ENCODE measurements around the gene CYTH1.
"Not testable (repeated sequence)": the region's sequence is repeated elsewhere in the genome, so short reads cannot be mapped to it uniquely, and the experiment has no call there.

CYTH1 gene

DNA sequence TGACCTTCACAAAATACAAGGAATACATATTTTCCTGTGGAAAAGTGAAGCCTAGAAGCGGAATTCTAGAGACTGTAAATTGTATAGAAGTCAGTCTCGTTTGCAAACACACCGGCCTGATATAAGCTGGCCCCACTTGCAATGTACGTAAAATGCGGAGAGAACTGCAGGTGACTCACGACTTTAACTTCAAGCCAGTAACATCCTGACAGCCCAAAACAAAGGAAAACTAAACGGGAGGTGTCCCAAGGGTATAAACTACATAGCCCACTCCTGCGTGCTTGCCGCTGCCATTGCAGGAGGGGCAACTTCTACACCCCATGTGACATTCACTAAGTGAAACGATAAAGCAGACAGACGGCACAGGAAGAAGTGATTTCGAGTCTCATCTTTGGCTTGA, 101.6 kb downstream of the CYTH1 start:
- no peak for DNase-seq

DNA sequence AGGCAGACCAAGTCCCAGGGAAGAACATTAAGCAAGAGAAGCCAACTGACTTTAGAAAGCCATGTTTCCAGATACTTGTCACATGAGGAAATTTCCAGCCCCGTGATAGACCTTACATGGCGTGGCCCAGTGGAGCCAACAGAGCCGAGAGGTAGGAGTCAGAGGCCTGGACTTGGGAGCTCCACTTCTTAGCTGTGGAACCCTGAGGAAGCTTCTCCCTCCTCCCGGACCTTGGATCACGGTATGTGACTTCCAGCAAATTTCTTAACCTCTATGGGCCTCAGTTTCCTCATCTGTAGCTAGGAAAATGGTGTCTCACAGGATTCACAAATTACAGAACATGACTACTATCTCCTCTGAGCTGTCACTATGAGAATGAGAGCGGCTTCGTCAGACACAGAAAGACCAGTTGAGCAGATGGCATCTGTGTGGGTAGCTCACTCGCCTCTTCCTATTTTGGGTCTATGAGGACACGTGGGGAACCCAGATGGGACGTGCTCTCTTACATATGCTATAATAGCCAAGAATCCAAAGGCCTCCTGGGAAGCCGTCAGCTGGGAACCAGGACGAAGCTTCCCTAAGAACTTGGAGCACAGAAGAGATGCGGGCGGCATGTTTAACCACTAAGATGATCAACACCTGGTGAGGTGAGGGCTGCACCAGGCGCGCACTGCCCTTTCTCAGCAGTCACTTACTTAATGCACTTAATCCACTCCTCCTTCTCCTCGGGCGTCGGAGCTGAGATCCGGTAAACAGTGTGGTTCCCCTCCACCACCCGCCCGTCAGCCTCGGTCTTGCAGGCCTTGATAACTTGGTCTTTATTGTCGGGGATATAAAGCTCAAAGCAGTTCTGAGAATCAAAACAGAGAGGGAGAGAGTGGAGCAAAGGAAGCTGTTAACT, 102.3 kb downstream of the CYTH1 start:
- DNase-seq: no peak

DNA sequence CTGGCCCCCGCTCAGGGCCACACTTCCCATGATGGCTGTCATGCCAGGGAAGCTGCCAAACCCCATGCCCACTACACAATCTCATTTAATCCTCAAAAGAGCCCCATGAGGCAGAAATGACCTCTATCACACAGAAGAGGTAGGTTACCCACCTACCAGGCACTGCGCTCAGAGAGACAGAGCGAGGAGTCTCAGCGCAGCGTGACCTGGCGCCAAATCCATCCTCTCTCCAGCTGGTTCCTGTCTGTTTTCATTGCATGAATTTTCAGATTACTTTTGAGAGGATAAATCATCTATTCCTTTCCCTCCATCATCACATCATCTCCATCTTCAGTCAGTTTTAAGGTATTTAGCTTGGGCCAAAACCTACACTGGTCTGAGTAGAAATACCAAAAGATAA, 103.4 kb downstream of the CYTH1 start:
- DNase-seq: no peak

DNA sequence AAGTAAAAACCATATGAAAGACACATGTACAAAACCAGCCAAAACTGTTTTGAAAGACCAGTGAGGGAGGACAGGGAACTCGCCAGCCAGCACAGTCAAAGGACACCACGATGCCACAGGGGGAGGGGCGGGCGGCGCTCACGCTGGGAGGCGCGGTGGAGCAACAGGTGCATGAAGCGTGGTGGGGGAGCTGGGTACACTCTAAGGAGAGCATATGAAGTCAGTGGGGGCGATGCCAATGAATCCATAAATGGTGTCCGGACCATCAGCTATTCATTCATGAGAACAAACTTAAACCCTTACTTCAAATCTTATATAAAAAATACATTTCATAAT, 103.9 kb downstream of the CYTH1 start:
- DNase-seq: no peak

DNA sequence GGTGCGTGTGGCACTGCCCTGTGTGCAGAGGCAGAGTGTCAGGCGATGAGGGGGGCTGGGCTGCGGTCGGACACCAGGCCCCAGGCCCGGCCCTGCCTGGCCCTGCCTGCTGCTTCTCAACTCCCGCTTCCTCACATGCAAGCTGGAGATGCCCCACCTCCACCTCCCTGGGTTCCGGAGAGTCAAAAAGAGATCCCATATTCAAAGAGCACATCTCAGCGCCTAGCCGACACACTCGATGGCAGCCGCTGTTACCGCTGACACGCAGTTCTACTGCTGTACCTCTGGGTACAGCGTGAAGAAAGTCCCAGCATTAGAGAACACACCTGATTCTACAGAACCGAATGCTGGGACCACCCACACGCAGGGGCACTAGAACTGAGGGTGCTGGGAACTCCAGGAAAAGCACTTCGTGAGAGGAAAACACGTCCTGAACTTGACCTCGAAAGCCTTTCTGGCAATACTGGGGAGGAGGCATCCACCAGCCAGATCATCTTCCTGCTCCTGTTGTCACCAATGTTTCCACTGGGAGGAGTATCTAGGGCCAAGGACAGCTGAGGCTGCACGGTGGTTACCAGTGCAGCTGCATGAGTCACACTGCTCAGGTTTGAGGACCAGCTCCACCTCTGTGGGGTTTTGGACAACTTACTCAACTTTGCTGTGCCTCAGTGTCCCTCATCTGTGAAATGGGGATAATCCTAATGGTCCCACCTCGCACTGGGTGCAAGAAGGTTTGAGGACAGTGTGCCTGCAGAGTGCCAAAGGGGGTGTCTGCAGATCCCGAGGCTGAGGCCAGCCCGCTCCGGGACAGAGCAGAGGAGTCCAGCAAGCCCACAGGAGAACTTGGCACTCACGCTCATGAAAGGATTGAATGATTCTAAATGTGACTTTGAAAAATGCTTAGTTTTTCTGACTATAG, 104.5 kb downstream of the CYTH1 start:
- DNase-seq: no peak

DNA sequence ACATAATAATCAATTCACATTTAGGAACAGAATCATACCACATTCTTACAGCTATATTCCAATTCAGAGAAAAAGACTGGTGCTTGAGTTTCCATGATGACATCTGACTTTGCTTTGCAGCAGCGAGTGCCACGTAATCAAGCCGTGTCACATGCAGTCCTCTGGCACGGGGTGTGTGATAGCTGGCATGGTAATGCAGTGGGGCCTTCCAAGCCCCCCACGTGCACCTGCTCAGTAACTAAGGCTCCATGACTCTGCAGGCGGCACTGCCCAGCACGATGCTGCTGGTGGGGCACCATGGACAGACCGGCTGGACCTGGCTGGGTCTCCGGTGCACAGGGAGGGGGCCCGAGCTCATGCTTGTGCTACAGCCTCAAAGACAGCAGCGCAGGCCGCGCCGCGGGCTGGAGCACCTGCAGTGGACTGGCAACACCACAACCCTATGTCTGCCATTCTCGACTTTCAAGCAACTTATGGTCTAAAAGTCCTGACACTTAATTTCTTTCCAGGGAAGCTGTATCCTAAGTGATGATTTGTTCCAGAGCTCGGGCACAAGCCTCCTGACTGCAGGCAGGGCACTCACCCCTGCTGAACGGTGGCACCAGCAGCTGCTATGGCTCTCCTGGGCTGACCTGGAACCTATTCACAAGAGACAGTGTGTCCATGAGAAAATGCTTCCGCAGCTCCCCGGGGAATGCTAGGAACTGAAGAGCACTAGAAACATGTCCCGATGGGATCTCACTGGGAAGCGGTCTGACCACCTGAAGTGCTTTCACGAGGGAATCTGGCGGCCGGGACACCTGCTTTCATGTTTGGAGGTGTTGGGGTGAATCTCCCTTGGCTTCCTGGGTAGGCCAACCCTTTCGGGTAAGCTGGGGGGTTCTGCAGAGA, 105.4 kb downstream of the CYTH1 start:
- DNase-seq: no peak

DNA sequence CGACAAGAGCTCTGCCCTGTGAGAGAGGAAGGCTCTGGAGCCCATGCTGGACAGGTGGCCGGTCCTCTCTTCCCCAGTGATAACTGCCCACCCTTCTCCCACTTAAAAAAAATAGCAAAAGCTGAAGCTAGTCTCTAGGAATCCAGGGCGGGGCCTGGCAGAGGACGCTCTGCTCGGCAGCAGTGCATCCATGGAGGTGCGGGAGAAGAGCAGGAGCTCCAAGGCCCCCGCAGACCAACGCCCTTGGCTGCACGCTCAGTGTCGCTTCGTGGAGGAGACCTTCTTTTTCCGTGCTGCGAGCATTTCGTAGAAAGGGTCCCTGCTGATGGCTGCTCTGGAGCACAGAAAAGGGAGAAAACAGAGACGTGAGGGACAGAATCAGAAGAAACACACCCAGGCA, 106.2 kb downstream of the CYTH1 start:
- DNase-seq: no peak

DNA sequence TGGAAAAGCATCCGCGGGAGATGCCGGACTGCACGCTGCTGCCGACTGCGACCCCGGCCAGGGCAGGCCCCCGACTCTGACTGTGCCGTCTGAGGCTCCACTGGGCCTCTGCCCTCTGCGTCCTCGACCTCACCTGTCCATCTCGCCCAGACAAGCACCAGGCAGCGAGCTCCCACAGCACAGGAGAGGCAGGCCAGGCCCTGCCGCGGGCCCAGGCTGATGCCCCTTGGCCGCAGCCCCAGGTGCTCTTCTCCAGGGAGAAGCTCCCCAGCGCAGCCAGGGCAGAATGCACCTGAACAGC, 106.8 kb downstream of the CYTH1 start:
- no peak for DNase-seq

DNA sequence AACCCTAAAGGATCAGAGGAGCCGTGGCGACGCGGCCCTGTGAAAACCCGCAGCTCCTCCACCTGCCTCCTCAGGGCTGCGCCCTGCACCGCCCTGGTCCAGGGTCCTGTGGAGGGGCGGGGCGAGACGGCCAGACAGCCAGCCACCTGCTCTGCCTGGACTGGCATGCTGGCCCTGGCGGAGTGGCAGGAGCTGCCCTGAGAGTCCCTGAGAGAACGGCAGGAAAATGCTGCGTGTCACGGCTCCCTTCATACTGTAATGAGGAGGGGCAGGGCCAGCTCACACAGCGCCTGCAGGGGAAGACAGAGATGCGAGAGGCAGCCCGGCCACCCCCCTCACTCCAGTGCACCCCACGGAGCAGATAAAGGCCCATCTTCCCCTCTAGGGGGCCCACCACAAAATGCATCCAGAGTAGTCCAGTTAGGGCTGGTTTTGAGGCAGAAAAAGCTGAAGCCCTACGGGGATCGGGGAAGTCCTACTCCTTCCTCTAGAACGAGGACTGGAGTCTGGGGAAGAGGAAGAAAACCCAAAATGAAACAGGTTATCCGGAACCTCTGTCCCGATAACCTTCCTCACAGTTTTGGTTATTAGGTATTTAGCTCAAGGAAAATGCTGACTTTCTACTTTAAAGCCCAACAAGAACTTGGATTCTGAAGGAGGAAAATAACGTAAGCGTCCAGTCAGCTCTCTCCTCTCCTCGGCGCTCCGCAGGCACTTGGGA, 107.3 kb downstream of the CYTH1 start:
- DNase-seq: no peak

DNA sequence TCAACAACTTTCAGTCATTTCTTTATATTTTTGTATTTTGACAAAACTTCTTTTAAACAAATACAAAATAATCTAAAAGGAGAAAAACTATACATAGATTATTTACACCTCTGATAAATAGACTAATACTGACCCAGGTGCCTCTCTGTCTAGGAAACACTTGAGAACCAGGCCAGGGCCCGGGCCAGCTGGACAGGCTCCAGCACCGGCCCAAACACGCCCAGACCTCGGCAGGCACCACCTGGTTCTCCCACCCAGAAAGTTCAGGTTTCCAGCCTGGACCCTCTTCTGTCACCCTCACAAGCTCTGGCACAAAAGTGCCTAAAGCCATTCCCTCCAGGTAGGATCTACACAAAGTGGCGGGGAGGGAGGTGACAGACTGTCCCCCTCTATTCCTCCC, 107.9 kb downstream of the CYTH1 start:
- DNase-seq: no peak

DNA sequence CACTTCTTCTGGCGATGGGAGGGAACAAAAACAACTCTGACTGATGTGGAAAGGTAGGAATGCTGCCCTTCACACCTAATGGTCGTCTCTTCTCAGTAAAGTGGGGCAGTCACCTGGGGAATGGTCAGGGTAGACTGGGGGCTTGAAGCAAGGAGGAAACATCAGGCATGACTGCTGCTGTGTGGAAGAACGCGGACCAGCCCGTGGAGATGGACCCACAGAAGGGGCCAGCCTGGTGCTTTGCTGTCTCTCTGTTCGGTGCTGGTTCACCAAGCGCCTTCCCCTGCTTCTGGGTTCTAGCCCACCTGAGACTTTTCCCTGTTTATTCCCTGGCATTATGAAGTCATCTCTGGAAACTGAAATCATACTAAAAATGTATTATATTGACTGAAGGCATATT, 108.7 kb downstream of the CYTH1 start:
- DNase-seq: no peak

DNA sequence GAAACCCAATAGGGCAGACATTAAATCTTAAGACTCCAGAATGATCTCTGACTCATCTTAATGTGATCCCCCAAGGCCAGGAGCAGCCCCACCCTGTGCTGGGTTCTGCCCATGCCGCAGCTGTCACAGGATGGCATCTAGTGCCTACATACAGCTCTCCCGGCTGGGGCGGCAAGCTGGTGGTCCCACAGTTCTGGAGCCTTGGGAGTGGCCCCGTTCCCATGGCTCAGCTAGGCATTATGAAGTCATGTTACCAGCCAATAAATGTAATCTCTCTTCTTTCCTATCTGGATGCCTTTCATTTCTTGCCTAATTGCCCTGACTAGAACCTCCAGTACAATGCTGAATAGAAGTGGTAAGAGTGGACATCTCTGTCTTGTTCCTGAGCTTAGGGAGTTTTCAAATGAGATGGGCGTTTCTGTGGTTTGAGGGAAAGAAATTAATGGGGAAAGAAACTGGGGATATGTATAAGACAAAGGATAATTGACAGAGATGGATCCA, 109.2 kb downstream of the CYTH1 start:
- DNase-seq: no peak

DNA sequence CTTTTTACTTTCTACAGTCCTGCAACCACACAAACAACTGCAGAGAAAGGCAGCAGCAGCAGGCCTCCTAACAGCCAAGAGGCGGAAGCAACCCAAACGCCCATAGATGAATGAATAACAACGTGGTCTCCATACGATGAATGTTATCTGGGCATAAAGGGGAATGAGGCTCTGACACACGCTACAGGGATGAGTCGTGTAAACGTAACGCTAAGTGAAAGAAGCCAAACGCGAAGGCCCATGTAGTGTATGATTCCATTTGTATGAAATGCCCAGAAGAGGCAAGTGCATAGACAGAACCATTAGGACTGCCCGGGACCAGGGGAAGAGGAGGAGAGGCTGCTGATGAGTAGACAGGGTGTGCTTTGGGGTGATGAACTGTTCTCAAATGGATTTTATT, 110.1 kb downstream of the CYTH1 start:
- no peak for DNase-seq

DNA sequence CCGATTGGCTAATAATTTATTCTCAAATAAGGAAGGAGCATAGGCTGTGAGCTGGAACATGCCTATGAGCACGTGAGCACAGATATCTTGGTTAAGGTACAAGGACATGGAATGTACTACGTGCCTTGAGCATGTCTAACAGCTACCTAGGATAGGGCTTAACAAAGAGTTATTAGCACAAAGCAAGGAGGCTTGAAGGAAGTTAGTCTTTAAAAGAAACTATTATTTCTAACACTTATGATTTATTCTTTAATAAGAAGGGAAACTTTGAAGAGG, 110.4 kb downstream of the CYTH1 start:
- not testable (repeated sequence) for DNase-seq

DNA sequence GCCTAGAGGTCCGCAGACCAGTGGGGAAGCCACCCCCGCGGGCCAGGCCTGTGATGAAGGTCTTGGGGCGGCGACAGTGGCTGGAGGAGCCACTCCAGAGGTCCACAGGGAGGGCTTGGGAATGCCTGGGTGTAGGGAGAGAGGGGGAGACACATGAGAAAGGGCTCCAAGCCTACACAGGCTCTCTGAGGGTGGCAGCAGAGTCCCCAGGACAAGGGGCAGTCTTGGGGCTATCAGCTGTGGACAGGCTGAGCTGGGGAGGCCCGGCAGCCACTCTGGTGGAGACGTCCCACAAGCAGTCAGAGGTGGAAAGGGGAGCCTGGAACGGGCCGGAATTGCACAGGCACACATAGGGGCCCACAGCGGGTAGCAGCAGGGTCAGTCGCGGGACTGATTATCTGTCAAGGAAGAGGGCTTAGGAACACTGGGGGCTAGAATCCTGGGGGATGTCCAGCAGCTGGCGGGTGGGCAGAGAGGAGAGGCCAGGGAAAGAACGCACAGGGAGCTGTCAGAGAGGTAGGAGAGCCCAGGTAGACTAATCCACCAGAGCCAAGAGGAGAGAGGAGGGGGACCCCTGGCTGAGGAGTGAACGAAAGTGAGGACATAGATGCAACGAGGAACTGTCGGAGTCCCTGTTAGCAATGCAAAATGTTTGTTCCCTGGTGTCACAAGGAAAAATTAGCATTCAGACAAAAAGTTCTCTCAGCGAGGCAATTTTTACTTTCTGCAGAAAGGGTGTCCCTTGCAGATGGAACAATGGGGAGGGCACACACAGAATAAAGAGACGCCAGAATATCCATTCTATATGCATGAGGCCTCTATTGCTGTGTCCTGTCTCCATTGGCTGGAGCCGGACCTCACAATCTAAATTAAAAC, 111.0 kb downstream of the CYTH1 start:
- DNase-seq: no peak

DNA sequence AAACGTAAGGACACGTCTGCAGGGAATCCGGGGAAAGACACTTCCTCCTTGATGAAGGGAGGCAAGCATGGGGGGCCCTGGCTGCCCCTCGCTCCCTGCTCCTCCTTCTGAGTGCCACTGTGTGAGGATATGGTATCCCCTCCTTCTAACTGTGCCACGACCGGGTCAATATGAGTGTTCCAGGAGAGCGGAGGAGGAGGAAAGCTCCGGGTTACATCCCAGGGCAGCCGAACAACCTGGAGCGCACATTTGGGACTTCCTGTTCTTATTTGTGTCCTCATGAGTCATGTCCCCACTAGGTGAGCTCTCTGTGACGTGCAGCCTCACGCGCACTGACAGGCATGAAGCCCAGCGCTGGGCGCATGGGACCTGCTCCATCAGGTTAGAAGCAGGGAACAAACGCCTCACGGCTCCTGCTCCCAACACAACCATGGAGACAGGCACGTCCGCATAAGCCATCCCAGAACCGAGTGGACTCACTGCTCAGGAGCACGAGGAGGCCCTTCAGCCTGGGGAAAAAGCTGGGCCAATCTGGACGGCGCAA, 112.0 kb downstream of the CYTH1 start:
- DNase-seq: no peak

DNA sequence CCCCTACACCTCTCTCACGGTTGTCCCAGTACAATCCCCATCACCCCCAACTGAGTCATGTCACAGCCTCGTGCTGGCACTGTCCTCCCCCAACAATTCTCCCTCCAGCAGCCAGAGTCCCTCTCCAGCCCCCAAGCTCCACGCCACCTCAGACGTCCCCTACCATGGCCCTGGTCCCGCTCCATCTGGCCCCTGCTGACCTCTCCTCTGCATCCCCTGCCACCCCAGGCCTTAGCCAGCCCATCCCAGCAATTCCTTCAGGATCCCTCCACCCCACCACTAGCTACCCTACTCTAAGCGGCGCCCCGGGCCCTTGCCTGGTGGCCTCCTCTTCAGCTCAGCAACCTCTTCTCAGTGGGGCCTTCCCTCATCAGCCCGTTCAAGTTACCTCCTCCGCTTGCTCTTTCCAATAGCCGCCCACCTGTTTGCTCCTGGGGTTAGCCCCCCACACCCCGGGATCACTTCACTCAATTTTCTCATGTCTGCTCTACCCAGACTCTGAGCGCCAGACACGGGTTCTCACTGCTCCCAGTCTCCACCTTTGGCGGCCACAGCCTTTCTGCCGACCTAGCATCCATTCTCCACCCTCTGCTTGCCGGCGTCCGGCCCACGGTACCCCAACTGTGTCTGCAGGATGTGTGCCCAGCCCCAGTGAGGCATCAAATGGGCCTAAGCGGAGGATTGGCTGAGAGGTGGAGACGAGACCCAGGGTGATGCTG, 112.7 kb downstream of the CYTH1 start:
- DNase-seq: no peak

DNA sequence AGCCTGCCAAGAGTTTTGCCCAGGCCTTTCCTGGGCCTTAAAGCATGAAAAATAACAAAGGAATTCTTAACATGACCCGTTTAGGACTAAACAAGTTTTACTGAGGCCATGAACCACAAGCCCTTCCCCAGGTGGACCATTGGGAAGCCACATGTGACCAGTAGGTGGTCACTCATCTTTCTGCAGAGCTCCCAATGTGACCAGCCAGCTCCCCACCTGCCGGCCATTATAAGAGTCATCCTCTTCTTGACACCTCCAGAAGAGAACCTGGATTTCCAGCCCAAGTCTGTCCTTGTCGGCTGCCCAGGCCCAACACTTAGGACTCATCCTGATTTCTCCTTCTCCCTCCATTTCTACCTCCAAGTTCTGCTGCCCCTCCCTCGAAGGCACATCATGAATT, 113.2 kb downstream of the CYTH1 start:
- DNase-seq: no peak

DNA sequence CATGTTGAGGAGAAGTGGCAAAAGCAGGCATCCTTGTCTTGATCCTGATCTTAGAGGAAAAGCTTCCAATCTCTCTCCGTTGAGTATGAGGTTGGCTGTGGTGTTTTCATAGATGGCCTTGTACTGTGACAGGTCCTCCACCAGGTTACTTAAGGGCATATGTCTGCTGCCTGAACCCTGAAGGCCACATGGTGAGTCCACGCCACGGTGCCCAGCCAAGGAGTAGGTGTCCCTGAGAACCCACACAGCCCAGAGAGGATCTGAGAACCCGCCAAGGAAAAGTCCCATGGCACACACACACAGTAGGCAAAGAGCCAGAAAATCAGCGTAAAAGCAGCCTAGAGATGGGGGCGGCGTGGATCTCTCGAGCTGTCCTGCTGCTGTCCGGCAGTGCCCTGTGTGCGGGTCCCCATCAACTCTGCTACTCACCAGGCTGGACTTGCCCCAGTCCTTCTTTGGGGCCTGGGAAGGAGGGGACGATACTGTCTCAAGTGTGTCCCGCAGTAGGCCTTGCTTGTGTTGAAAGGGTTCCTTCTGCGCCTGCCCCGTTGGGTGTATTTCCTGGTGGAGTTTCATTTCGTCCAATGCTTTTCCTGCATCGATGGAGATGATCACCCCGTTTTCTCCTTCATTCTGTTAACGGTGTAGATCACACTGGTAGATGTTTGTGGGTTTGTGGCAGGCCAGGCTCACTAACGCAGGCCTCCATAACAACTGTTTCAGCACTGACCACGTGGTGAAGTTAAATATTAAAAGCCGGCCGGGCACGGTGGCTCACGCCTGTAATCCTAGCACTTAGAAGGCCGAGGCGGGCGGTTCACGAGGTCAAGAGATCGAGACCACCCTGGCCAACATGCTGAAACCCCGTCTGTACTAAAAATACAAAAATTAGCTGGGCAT, 114.1 kb downstream of the CYTH1 start:
- DNase-seq: no peak

DNA sequence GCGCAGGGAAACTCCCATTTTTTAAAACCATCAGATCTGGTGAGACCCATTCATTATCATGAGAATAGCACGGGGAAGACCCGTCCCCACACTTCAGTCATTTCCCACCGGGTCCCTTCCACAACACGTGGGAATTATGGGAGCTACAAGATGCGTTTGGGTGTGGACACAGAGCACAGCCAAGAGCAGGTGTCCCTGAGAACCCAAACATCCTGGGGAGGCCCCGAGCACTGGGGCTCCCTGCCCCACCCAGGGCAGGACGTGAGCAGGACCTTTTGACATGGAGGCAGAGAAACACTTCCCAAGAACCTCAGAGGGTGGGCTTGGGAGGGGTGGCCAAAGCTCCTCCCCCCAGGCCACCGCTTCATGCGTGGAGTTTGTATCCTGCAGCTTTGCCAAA, 115.0 kb downstream of the CYTH1 start:
- DNase-seq: no peak
